GM12874 (cell line): ENCODE data around the gene CD2.

Experiments used
- TF ChIP-seq, protein P1 (sequence below): IDR thresholded peaks from 2 replicates; pipeline ENCODE4 v1.5.1; 2011; ENCODE audit warnings: low read depth, mild to moderate bottlenecking, control low read depth, low read length, moderate library complexity; ENCODE audit not compliant: insufficient read depth

Gene CD2

DNA sequence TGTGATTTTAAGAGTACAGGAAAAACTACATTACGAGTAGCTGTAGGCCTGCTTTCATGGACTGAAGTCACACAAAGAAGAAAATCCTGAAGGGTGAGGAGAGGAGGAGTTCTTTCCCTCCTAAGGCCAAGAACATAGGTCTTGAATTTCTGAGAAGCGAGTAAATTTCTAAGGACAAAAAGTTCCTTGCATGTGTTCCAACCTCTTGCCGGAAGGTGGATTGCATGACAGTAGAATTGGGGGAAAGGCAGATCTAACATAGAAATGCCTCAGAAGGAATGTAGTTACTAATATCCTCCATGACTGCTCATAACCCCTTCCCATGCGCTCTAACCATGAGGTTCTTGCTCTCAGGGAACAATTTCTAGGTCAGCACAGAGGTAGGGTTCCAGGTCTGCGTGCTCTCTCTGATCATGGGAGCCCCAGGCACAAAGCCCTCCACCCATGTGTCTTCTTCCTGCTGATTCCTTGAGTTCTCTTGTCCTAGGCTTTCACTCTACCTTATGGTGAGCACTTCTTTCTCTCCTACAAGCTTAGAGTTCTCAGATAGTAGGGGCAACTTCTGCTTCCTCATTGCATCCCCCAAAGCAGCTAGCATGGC, 13.7 kb downstream of the CD2 start:
- TF ChIP-seq, protein P1, sequence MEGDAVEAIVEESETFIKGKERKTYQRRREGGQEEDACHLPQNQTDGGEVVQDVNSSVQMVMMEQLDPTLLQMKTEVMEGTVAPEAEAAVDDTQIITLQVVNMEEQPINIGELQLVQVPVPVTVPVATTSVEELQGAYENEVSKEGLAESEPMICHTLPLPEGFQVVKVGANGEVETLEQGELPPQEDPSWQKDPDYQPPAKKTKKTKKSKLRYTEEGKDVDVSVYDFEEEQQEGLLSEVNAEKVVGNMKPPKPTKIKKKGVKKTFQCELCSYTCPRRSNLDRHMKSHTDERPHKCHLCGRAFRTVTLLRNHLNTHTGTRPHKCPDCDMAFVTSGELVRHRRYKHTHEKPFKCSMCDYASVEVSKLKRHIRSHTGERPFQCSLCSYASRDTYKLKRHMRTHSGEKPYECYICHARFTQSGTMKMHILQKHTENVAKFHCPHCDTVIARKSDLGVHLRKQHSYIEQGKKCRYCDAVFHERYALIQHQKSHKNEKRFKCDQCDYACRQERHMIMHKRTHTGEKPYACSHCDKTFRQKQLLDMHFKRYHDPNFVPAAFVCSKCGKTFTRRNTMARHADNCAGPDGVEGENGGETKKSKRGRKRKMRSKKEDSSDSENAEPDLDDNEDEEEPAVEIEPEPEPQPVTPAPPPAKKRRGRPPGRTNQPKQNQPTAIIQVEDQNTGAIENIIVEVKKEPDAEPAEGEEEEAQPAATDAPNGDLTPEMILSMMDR, result no peak

DNA sequence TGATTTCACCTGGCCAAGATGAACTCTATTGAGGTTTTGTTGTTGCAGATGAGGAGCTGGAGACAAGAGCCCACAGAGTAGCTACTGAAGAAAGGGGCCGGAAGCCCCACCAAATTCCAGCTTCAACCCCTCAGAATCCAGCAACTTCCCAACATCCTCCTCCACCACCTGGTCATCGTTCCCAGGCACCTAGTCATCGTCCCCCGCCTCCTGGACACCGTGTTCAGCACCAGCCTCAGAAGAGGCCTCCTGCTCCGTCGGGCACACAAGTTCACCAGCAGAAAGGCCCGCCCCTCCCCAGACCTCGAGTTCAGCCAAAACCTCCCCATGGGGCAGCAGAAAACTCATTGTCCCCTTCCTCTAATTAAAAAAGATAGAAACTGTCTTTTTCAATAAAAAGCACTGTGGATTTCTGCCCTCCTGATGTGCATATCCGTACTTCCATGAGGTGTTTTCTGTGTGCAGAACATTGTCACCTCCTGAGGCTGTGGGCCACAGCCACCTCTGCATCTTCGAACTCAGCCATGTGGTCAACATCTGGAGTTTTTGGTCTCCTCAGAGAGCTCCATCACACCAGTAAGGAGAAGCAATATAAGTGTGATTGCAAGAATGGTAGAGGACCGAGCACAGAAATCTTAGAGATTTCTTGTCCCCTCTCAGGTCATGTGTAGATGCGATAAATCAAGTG, 14.3 kb downstream of the CD2 start:
- TF ChIP-seq, protein P1, result no peak

DNA sequence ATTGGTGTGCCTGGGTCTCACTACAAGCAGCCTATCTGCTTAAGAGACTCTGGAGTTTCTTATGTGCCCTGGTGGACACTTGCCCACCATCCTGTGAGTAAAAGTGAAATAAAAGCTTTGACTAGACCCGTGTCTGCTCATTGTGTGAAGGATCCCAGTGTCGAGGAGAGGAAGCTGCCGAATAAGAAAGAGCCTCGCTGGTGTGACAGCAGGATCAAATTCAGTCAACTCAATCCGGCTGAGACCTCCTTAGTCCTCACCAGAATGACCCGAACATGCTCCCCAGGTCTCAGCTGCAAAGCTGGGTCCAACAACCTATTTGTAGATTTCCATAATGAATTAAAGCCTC, 14.8 kb downstream of the CD2 start:
- TF ChIP-seq, protein P1, result no peak

DNA sequence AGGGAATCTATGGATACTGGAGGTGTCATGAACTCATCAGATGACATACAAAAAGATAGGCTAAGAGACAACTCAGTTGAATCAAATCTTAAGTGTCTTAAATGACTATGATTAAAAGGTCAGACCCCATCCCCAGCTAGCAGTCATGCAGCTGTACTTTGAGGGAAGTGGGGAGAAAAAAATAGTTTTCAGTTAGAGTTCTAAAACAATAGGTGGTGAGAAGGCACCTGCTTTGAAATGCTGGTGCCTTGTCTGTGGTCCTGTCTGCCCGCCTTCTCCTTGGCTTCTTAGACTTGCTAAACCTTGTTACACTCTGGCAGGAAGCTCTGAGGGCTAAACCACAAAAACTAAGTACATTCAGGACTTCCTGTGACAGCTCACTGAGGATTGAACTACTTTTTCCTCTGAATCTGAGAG, 15.3 kb downstream of the CD2 start:
- TF ChIP-seq, protein P1, result no peak

DNA sequence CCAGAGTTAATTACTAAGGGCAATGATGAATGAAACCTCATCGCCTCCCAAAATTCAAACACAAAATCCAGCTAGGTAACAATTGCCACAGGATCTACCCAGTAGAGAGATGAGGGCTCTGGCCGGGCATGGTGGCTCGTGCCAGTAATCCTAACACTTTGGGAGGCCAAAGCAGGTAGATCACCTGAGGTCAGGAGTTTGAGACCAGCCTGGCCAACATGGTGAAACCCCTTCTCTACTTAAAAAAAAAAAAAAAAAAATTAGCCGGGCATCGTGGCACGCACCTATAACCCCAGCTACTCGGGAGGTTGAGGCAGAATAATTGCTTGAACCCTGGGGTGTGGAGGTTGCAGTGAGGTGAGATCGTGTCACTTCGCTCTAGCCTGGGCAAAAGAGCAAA, 15.8 kb downstream of the CD2 start:
- TF ChIP-seq, protein P1, result no peak

DNA sequence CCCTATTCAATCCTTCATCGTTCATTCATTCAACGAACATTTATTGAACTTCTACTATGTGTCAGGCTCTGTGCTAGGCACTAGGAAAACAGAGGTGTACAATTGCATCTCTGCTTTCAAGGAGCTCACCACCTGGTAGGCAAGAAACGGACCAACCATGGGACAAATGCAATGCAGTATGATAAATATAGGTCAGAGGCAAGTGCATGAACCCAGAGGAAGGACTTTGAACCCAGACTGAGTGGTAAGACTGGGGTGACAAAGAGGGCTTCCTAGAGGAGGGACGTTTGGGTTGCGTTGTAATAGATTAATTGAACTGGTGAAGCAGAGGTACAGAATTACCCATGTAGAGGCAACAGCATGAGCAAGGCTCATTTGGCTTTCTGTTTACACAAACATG, 16.4 kb downstream of the CD2 start:
- TF ChIP-seq, protein P1, result no peak

DNA sequence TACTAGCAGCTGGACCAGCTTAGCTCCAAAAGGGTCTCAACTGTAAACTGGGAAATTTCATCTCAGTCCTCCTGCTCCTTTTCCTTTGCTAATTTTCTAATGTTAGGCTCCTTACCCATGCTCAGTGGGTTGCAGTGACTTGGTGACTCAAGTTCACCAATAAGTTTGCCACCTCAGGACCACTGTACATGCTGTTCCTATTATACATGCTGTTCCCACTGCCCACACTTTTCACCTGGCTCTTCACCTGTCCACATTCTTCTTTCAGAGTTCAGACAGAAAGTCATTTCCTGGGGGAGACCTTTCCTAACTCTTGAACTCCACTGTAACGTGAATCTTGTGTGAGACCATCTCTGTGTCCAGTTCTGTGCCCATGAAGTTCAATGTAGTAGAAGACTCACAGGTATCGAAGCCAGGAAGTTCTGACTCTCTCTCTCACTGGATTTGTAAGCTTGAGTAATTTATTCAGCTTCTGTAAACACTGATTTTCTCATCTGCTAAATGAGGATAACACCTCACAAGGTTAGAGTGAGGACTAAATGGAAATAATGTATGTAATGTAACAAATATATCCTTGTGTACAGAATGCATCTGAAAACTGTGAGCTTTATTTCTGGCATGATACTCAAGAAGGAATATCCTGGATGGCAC, 17.9 kb downstream of the CD2 start:
- TF ChIP-seq, protein P1, result no peak
